GM13976 (cell line): Measurements from ENCODE around the gene JUP.
A peak's percentile ranks its signal among the peaks of the same experiment; 100 is the strongest.

Experiments
- DNase-seq: peaks from one replicate; pipeline ENCODE4 v3.0.0; 2012; ENCODE audit warnings: low spot score
- CTCF ChIP-seq: IDR thresholded peaks from 2 replicates; pipeline ENCODE4 v1.5.1; 2012; ENCODE audit warnings: borderline replicate concordance, mild to moderate bottlenecking; ENCODE audit not compliant: insufficient read depth; ENCODE audit errors: extremely low read depth, missing control alignments, control extremely low read depth
- in situ Hi-C: fragments of 300-500 bp; cut with MboI; formaldehyde crosslinking; loops from one replicate; pipeline ENCODE4 v1.12.0; 2022; ENCODE audit warnings: low sequenced_read_pairs, mixed read lengths, inconsistent platforms; ENCODE audit not compliant: unreplicated experiment

Gene JUP

GRCh38 chr17:41814195-41814594 lies 27.7 kb upstream of the JUP start:
- DNase-seq: no peak
- TF ChIP-seq CTCF: no peak
- in situ Hi-C loops: no loop called here

DNA sequence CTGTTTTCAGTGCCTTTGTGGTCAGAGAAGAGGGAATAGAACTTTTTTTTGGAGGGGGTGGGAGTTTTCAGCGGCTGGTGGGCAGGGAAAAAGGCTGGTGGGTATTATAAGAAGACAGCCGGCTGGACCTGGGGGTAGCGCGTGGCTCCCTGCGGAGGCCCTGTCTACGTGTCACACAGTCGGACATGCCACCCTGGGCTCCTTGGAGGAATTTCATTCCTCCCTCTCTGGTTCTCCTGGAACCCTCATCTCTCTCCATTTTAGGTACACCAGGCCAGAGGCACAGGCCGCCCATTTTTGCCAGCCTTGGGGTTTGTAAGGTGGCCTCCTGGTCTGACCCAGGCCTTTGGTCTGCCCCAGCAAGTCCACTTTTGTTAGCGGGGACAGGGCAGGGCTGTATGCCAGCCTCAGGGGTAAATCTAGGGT lies 27.2 kb upstream of the JUP start:
- in situ Hi-C loops: no loop called here
- DNase-seq: no peak
- no peak for TF ChIP-seq CTCF

- DNase-seq: no peak
- in situ Hi-C loops: no loop called here
- TF ChIP-seq CTCF: no peak
Observed at GRCh38 chr17:41813152-41813680, 26.7 kb upstream of the JUP start.

GRCh38 chr17:41812381-41813151 lies 26.1 kb upstream of the JUP start, which contains the start of gene FKBP10:
FKBP10 (plus strand) TSS chr17:41813004; CDS start chr17:41813035, 31 bp downstream.
- peak; percentile 75 for DNase-seq
- TF ChIP-seq CTCF: no peak
- in situ Hi-C loops: no loop called here

DNA sequence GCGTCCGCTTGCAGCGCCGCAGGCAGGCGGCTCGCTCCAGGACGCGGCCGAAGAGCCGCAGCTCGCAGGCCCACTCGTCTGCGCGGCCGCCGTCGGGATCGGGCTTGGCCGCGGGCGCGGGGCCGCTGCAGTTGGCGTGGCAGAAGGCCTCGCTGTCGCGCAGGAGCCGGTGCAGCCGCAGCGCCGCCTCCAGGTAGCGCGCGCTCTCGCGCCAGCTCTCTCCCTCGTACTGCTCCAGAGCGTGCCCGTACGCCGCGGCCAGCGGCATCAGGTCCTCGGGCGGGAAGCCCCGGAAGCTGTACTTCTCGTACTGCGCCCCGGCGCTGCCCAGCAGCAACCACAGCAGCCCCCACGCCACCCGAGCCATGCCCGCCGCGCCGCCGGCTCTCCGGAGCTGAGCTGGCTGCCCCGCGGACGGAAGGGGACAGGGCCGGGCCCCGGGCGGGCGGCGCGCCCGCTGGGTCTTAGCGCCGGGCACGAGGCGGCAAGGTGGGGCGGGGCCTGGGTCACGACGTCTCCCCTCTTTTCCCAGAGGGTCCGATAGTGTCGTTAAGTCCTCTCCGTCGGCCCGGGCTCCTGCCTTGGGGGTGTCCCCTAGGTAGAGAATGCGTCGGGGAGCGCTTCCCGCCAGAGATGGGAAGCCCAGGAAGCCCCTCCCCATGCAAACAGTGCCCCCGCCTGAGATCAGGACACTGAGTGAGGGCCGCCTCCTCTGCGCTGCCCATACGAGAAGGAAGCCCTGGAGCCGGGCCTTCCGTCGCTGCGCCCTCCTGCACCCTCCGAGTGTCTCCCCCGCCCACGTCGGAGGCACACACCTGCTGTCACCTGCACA lies 25.3 kb upstream of the JUP start, which contains the start of gene P3H4:
P3H4 (minus strand) TSS at position 401 of the 832 bp plus-strand sequence; CDS start at position 367, 34 bp downstream.
- TF ChIP-seq CTCF: peak; percentile 80
- in situ Hi-C loops: no loop called here
- peak; percentile 87 for DNase-seq
